ENCODE data around the gene SLC10A7. TPM values are rescaled to one million over a fixed set of nuclear protein-coding genes. Genes with fewer than 3 reads are reported as not detected.

Gene SLC10A7
- total and polyA plus RNA-seq, 9 of the 15 experiments (the other 6 are each of a cell fraction or from before 2014, with no cell fraction given) = 6.4 to 22.8 (median 16.1) TPM

- POLR2A ChIA-PET = no interaction called here
- H3K9me1 ChIP-seq (ENCODE audit: control insufficient read depth, insufficient read depth, low read length) = no peaks in the 10 kb centered on the region
- no peak overlapping the region for H3K27ac ChIP-seq (ENCODE audit: extremely low read depth, low read depth, low read length)
- H3K36me3 ChIP-seq (ENCODE audit: control insufficient read depth, insufficient read depth, low read length) = no peaks in the 10 kb centered on the region; the same call in 2 of the 3 replicates
- H3K9ac ChIP-seq (ENCODE audit: insufficient read depth in 1 of 2, low read depth in 2 of 2, low read length in 2 of 2) = no peak overlapping the region
- no peaks in the 10 kb centered on the region; the same call in 1 of the 2 replicates for H4K20me1 ChIP-seq (replicated peaks; ENCODE audit: control insufficient read depth, insufficient read depth, low read length)
- TF ChIP-seq SMAD1 (IDR thresholded peaks at IDR 0.05; ENCODE audit: low read depth, low read length, partially characterized antibody) (no peak), RHOXF2B (CRISPR knock-in tag; conservative IDR thresholded peaks at IDR 0.05) (no peak), ZNF395 (CRISPR knock-in tag; IDR thresholded peaks at IDR 0.05) (no peak), TRIM25 (IDR thresholded peaks at IDR 0.05; ENCODE audit: borderline replicate concordance) (no peak), HEY1 (CRISPR knock-in tag; IDR thresholded peaks at IDR 0.05; ENCODE audit: borderline replicate concordance) (no peak), RBM25 (IDR thresholded peaks at IDR 0.05; ENCODE audit: low read depth, low read length, severe bottlenecking) (no peak), ZFP30 (CRISPR knock-in tag; IDR thresholded peaks at IDR 0.05; ENCODE audit: borderline replicate concordance) (no peak), SRSF9 (IDR thresholded peaks at IDR 0.05; ENCODE audit: borderline replicate concordance, low read depth, low read length) (no peak), BDP1 (IDR thresholded peaks at IDR 0.05; ENCODE audit: insufficient read depth, insufficient read length) (no peak), MXI1 (IDR thresholded peaks at IDR 0.05; ENCODE audit: low read depth, low read length) (no peak), RBM14 (IDR thresholded peaks at IDR 0.05; ENCODE audit: borderline replicate concordance, insufficient read depth, low read depth, low read length) (no peak), RUNX1 (IDR thresholded peaks at IDR 0.05; ENCODE audit: low read depth) (no peak), FOXP1 (CRISPR knock-in tag; IDR thresholded peaks at IDR 0.05) (no peak), DDX20 (tag; IDR thresholded peaks at IDR 0.05; ENCODE audit: low read depth) (no peak), ID3 (CRISPR knock-in tag; IDR thresholded peaks at IDR 0.05) (no peak), ID3 (tag; IDR thresholded peaks at IDR 0.05) (no peak), RCOR1 (IDR thresholded peaks at IDR 0.05; ENCODE audit: borderline replicate concordance in 1 of 2, low read depth in 2 of 2, low read length in 2 of 2) (no peak), HSF4 (CRISPR knock-in tag; IDR thresholded peaks at IDR 0.05; ENCODE audit: borderline replicate concordance) (no peak), LEF1 (IDR thresholded peaks at IDR 0.05) (no peak), CHCHD3 (CRISPR knock-in tag; IDR thresholded peaks at IDR 0.05) (no peak)
- ATAC-seq (no peak), FAIRE-seq (no peak), DNase-seq (ENCODE audit: extremely low read depth in 1 of 4, low spot score in 3 of 4) (no peak)
- H3K9me3 ChIP-seq (replicated peaks; ENCODE audit: control insufficient read depth, insufficient read depth, low read depth, low read length) = no peaks in the 10 kb centered on the region
- in situ Hi-C loops (cut with MboI) (no loop called here), intact Hi-C loops (cut with micrococcal nuclease) (no loop called here)
- no peak overlapping the region for H2AFZ ChIP-seq (ENCODE audit: low read depth, low read length)
- H3K4me2 ChIP-seq (ENCODE audit: insufficient read depth, low read length) = no peak overlapping the region
- CTCF ChIA-PET (ENCODE audit: low intra/inter-chr PET ratio) = no interaction called here
- peaks cover 0 to 4% of the 10 kb centered on the region in 2 experiments; a peak in 1 of 5 replicates for H3K4me1 ChIP-seq (replicated peaks in 1 of 2; ENCODE audit: control insufficient read depth in 2 of 2, insufficient read depth in 2 of 2, low read length in 2 of 2)
- H3K4me3 ChIP-seq = no peak overlapping the region
- WGBS (ENCODE audit: insufficient coverage, low coverage, missing lambda C conversion rate) = 88% methylated on average over 4 of the region's 4 CpGs
- no peaks in the 10 kb centered on the region for H3K79me2 ChIP-seq (ENCODE audit: control insufficient read depth, insufficient read depth, low read length)
- H3K27me3 ChIP-seq (ENCODE audit: control insufficient read depth in 2 of 2, insufficient read depth in 2 of 2, low read length in 2 of 2) = no peaks in the 10 kb centered on the region
- no TSS peak for BruUV-seq (replicated peaks)
Measured at GRCh38 chr4:146260521-146260920, 261.2 kb downstream of the SLC10A7 start.

Data from K562 (cell line).